LNCAP (cell line): ENCODE measurements around the gene CCDC146.

Source experiments
- CTCF ChIP-seq: fragments of 450-650 bp; IDR thresholded peaks from 2 replicates; pipeline ENCODE4 v1.5.1; 2017; ENCODE audit warnings: mild to moderate bottlenecking

The CCDC146 gene

GRCh38 chr7:77202481-77202976 lies 80.1 kb downstream of the CCDC146 start:
- no peak for TF ChIP-seq CTCF

- TF ChIP-seq CTCF = no peak
Measured at GRCh38 chr7:77205706-77206105, 83.3 kb downstream of the CCDC146 start.

- TF ChIP-seq CTCF = no peak
Measured at GRCh38 chr7:77208416-77208815, 86.0 kb downstream of the CCDC146 start.

GRCh38 chr7:77209479-77210139 lies 87.2 kb downstream of the CCDC146 start:
- no peak for TF ChIP-seq CTCF

GRCh38 chr7:77216181-77216845 lies 93.9 kb downstream of the CCDC146 start:
- no peak for TF ChIP-seq CTCF

GRCh38 chr7:77217474-77218185 lies 95.2 kb downstream of the CCDC146 start:
- TF ChIP-seq CTCF = no peak

- TF ChIP-seq CTCF = no peak
Measured at GRCh38 chr7:77222065-77222464, 99.7 kb downstream of the CCDC146 start.
